ENCODE results near the gene ZNF770.

- no peak for TF ChIP-seq YY1 (IDR thresholded peaks at IDR 0.05; ENCODE audit: insufficient read depth, insufficient read length)
- TF ChIP-seq ZNF274 (IDR thresholded peaks at IDR 0.05; ENCODE audit: low read depth, low read length): no peak
Observed at GRCh38 chr15:34973512-34973911, 14.6 kb downstream of the ZNF770 start.

All from NT2/D1 (cell line).